HEK293T (cell line): Measurements from ENCODE around the gene GPX5.

Experiments used
- CTCF ChIA-PET: fragments of 350-600 bp; formaldehyde crosslinking; extraction: SDS; loops from one replicate; lab custom pipeline; 2021; ENCODE audit warnings: antibody characterized with exemption, inconsistent platforms; lab: Yijun Ruan, JAX
- POLR2A ChIA-PET: fragments of 350-600 bp; formaldehyde crosslinking; extraction: SDS; loops from one replicate; lab custom pipeline; 2020; ENCODE audit warnings: antibody characterized with exemption, inconsistent platforms; lab: Yijun Ruan, JAX
- DNase-seq: peaks from one replicate; pipeline ENCODE4 v3.0.0; 2012; ENCODE audit warnings: mixed read lengths; ENCODE audit errors: extremely low spot score
- ARNT ChIP-seq: fragments of 450-650 bp; IDR thresholded peaks from 2 replicates; pipeline ENCODE4 v1.6.1; 2017; ENCODE audit warnings: mild to moderate bottlenecking
- BHLHE40 ChIP-seq: fragments of 450-650 bp; IDR thresholded peaks from 2 replicates; pipeline ENCODE4 v1.6.1; 2016; ENCODE audit warnings: mild to moderate bottlenecking, moderate library complexity, borderline replicate concordance
- CTBP1 ChIP-seq: fragments of 450-650 bp; IDR thresholded peaks from 2 replicates; pipeline ENCODE4 v1.6.1; 2016; ENCODE audit warnings: borderline replicate concordance
- ELF4 ChIP-seq: fragments of 450-650 bp; IDR thresholded peaks from 2 replicates; pipeline ENCODE4 v1.6.1; 2017; ENCODE audit warnings: antibody characterized with exemption
- FOXA1 ChIP-seq: fragments of 450-650 bp; IDR thresholded peaks from 2 replicates; pipeline ENCODE4 v1.6.1; 2016; ENCODE audit warnings: mild to moderate bottlenecking
- FOXK2 ChIP-seq: fragments of 450-650 bp; IDR thresholded peaks from 2 replicates; pipeline ENCODE4 v1.6.1; 2016; ENCODE audit warnings: mild to moderate bottlenecking
- FOXM1 ChIP-seq: fragments of 450-650 bp; IDR thresholded peaks from 2 replicates; pipeline ENCODE4 v1.6.1; 2017; ENCODE audit warnings: mild to moderate bottlenecking, borderline replicate concordance
- HDGF ChIP-seq: fragments of 450-650 bp; IDR thresholded peaks from 2 replicates; pipeline ENCODE4 v1.6.1; 2017; ENCODE audit warnings: antibody characterized with exemption, borderline replicate concordance
- L3MBTL2 ChIP-seq: fragments of 450-650 bp; conservative IDR thresholded peaks from 2 replicates; pipeline ENCODE4 v1.6.1; 2016; ENCODE audit warnings: mild to moderate bottlenecking
- LEF1 ChIP-seq: fragments of 450-650 bp; IDR thresholded peaks from 2 replicates; pipeline ENCODE4 v1.6.1; 2017; ENCODE audit warnings: mild to moderate bottlenecking, borderline replicate concordance
- NFRKB ChIP-seq: fragments of 450-650 bp; IDR thresholded peaks from 2 replicates; pipeline ENCODE4 v1.6.1; 2016; ENCODE audit warnings: mild to moderate bottlenecking, moderate library complexity
- PKNOX1 ChIP-seq: fragments of 450-650 bp; IDR thresholded peaks from 2 replicates; pipeline ENCODE4 v1.6.1; 2016
- SP1 ChIP-seq: fragments of 450-650 bp; IDR thresholded peaks from 2 replicates; pipeline ENCODE4 v1.6.1; 2017
- SUZ12 ChIP-seq: fragments of 450-650 bp; IDR thresholded peaks from 2 replicates; pipeline ENCODE4 v1.6.1; 2016; ENCODE audit warnings: mild to moderate bottlenecking
- TARDBP ChIP-seq: fragments of 450-650 bp; IDR thresholded peaks from 2 replicates; pipeline ENCODE4 v1.6.1; 2016
- ZNF384 ChIP-seq: fragments of 450-650 bp; IDR thresholded peaks from 2 replicates; pipeline ENCODE4 v1.6.1; 2016

Gene GPX5

GRCh38 chr6:28553986-28554881, 28.6 kb downstream of the GPX5 start:
- no peak for DNase-seq
- POLR2A ChIA-PET: interaction anchor here (1.0 to 2.0 kb wide), 2 partner anchors 12 to 32 kb away, joined by 3 to 6 read pairs; a partner anchor contains a TSS
- no peak for TF ChIP-seq SUZ12
- CTCF ChIA-PET: interaction anchor here (1.6 kb wide), 1 partner anchor 14 kb away, joined by 6 read pairs; no protein-coding TSS in a partner anchor

- CTCF ChIA-PET: interaction anchor here (0.7 to 1.6 kb wide), 2 partner anchors 13 to 14 kb away, joined by 3 to 6 read pairs; no protein-coding TSS in a partner anchor
These were observed 29.5 kb downstream of the GPX5 start for GRCh38 chr6:28555136-28555535.

GRCh38 chr6:28558629-28559028, 32.9 kb downstream of the GPX5 start:
- ChIA-PET POLR2A (no interaction called here), CTCF (no interaction called here)
- TF ChIP-seq NFRKB (no peak), FOXK2 (no peak), SUZ12 (no peak), SP1 (no peak), FOXA1 (no peak), HDGF (no peak)
- no peak for DNase-seq

More at GRCh38 chr6:28555136-28555535, 29.5 kb downstream of the GPX5 start:
- TF ChIP-seq PKNOX1 (no peak), L3MBTL2 (no peak), FOXK2 (no peak), ARNT (no peak), BHLHE40 (no peak), HDGF (no peak), NFRKB (no peak)
- DNase-seq: no peak
- POLR2A ChIA-PET: interaction anchor here (2.0 kb wide), 1 partner anchor 31 kb away, joined by 6 read pairs; a partner anchor contains a TSS

- ChIA-PET CTCF (interaction anchor here (1.2 kb wide), 1 partner anchor 43 kb away, joined by 3 read pairs; no protein-coding TSS in a partner anchor), POLR2A (no interaction called here)
- TF ChIP-seq ARNT: no peak
- no peak for TF ChIP-seq SUZ12
- no peak for DNase-seq
These were observed 37.9 kb downstream of the GPX5 start for GRCh38 chr6:28563430-28564095.

- TF ChIP-seq ZNF384: no peak
- no peak for TF ChIP-seq ARNT
- TF ChIP-seq BHLHE40: no peak
- TF ChIP-seq NFRKB: no peak
- TF ChIP-seq FOXM1: no peak
- TF ChIP-seq LEF1: no peak
- TF ChIP-seq FOXK2: no peak
- no peak for TF ChIP-seq PKNOX1
- no peak for TF ChIP-seq TARDBP
- TF ChIP-seq L3MBTL2: no peak
- TF ChIP-seq ELF4: no peak
- TF ChIP-seq CTBP1: no peak
- TF ChIP-seq SP1: no peak
- CTCF ChIA-PET: interaction anchor here (0.6 to 1.5 kb wide), 2 partner anchors 20 to 24 kb away, joined by 3 read pairs; no protein-coding TSS in a partner anchor
- DNase-seq: no peak
- POLR2A ChIA-PET: interaction anchor here (2.7 kb wide), 1 partner anchor 21 kb away, joined by 5 read pairs; a partner anchor contains a TSS
These were observed 40.3 kb downstream of the GPX5 start for GRCh38 chr6:28565823-28566526.

- TF ChIP-seq CTBP1 (no peak), L3MBTL2 (no peak), SP1 (no peak)
- ChIA-PET POLR2A (interaction anchor here (2.7 kb wide), 1 partner anchor 20 kb away, joined by 5 read pairs; a partner anchor contains a TSS), CTCF (no interaction called here)
- no peak for DNase-seq
These were observed 41.0 kb downstream of the GPX5 start for GRCh38 chr6:28566527-28567252.
